ENCODE measurements around the gene C10orf120.

C10orf120 gene

GRCh38 chr10:122658356-122659049 is 41.1 kb downstream of the C10orf120 start:
- no peak for DNase-seq

DNA sequence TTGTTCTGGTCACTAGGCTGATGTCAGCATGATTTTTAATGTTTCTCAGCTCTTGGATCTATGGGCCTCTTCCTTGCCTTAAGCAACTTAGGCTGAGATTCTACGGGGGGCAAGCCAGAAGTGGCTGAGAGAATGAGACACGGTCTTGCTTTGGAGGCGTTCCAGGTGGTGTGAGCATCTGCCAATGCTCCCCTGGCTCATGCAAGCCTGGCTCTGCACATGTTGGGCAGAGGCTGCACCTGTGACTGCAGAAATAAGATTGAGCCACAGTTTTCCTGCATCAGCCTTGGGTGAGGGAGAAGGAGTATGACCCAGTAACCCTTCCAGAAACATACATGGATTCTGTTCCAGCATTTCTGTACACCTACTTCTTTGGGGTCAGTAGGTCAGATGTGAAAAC is 41.9 kb downstream of the C10orf120 start:
- DNase-seq, result no peak

DNA sequence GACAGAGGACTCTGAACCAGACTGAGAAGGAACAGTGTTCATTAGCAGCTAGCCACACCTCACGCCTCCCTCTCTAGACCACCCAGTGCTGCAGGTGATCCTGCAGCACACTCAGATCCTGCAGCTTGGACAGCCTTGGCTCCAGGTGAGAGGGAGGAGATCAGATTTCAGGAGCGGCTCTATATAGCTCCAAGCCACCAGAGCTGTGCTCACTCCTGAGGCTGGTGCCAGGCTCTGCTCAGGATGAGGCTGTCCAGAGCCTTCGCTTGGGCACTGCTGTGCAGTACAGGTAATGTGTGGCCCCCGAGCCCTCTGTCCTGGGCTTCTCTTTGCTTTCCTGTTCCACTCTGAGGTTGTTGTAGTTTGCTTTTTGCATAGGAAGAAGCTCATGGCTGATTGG is 42.4 kb downstream of the C10orf120 start:
- peak; percentile 1 for DNase-seq

DNA sequence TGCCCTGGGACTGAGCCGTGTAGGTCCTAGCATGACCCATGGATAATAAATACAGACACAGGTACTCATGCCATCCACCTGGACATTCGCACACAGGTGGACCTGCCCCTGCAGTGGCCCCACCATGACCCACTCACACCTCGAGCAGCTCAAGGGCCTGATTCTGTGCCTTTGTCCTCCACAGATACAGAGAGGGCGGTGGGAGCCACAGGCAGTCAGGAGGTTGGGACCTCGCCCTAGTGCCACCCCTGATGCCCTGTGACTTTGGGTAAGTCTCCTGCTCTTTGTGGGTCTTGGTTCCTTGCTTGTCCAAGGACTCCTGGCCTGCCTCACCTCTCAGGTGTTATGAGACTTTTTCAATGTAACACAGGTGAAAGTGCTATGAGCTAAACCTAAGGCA is 42.9 kb downstream of the C10orf120 start:
- no peak for DNase-seq

GRCh38 chr10:122656308-122656705 is 43.3 kb downstream of the C10orf120 start:
- no peak for DNase-seq

DNA sequence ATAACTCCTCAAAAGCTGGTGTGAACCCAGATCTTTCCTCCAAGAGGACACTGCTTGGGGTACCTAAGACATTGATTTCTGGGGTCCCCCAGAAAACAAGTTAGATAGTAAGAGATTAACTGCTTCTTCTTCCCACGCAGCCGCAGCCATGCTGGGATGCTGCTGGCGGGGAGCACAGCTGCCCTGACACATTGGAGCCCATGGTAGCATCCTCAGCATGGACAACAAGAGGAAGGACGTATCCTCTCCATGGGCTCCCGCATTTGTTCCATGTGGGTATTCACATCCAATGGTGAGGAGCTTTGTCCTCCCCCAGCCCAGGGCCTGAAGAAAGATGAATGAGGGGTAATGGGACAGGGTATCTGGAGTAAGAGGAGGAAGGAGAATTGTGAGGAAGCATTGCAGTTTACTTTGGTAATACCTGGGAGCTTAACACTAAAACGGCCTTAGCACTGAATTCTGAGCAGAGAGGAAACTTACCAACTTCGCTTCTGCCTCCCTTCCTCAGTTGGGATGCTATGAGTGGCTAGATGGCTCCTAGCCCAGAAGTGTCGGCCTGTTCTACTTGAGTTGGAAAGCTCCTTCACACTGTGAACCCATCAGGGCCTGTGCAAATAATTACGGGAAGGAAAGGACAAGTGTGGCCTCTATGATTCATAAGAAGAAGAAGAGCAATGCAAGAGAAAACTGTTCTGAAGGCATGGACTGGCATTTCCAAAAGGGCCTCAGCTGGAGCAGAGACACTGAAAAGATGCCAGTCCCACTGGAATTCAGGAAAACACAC is 43.9 kb downstream of the C10orf120 start:
- DNase-seq, result no peak

DNA sequence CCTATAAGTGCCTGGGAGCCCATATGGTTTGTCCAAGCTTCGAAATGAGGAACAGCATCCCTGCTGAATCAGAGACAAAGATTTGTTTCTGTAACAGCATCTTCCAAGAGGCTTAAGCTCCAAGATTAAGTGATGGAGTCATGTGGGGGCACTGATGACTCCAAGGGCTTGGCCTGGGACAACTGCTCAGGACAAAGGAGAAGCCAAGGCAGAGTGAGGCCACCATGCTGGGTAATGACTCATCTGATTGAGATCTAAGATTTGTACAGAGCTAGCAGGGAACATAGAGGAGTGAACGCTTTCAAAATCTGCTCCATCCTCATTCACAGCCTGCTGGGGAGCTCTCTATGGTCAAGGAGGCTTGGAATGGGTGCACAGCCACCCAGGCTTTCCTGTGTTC is 49.3 kb downstream of the C10orf120 start:
- DNase-seq, result no peak

DNA sequence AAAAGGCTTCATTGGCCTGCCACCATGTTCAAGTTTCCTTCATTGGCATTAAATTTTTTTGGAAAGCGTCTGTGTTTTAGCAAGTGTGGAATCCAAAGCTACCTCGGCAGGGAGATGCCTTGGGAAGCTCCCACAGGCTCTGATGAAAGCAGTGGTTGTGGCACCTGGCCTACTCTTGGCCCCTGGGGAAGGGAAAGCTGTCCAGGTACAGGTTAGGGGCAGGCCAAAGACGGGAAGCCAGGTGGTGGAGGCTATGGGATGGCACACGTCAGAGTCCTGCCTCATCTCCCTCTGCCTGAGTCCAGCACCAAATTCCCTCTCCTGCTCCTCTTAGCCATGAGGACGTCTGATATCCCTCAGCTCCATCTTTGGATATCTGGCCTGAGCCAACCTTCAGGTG is 49.7 kb downstream of the C10orf120 start:
- DNase-seq, result no peak

DNA sequence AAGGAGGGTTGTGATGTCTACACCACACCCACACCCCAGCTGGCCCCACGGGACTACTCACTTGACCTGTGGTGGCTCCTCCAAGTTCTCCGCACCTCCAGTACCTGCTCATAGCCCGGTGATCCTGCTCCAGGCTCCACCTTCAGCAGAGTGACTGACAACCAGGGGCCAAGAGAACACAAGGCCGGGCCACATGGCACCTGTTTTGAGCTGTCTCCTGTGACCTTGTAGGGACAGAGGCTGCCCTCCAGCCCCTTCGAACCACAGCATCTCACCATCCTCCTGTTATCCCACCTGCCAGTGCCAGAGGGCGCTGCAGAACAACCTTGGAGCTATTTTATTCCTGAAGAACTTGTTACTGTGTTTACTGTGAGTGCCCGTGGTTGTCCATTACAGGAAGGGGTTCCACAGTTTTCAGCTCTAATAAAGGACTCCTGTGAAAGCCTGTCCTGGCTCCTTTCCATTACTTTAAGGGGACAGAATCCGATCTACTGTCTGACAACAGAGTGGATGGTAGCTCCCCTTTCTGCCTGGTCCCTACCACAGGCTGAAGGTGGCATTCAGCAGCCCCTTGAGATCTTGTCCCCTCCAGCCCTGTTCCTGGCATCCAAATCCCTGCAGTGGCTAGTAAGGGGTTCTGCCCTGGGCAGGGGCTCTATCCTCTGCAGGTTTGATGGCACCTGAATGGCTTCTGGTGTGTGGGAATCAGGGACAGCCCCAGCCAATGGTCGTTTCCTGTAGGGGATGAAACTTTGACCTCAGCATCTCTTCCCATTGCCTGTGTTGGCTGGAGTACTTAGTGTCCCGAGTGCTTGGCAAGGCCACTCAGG is 50.8 kb downstream of the C10orf120 start:
- DNase-seq, result peak; percentile 43
